Measurements from ENCODE around the gene DENND1A. TPM values are rescaled to one million over a fixed set of nuclear protein-coding genes. Genes with fewer than 3 reads are reported as not detected.

DENND1A gene
- total RNA-seq, 3 donors from 2014 or later, result 18.4 to 21.3 (median 20.1) TPM

DNA sequence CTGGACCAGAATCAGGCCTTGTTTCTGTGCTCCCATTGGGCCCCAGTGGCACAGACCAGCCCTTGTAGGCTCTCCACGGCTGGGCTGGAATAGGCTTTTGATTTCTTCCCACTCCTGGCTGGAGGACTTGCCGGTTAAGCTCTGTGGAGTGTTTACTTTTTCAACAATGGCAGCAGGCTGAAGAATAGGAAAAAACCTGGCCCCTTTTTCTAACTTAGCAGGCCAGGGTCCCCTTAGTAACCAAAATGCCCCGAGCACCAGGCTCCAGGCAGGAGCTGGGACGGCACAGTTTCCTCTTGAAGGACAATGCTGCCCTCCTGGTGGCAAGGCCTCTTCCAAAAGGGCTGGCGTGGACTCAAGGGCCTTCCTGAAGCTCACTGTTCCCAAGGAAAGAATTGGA lies 343.7 kb downstream of the DENND1A start:
- Histone ChIP-seq H3K27me3 (no peaks in the 10 kb centered on the region), H3K4me1 (no peaks in the 10 kb centered on the region), H3K27ac (no peak overlapping the region), H3K36me3 (no peaks in the 10 kb centered on the region), H3K9me3 (peaks cover 7 to 9% of the 10 kb centered on the region in 2 donors), H3K4me3 (no peak overlapping the region)
- TF ChIP-seq POLR2A (IDR thresholded peaks at IDR 0.05) (no peak), POLR2AphosphoS5 (IDR thresholded peaks at IDR 0.05) (no peak)
- TF ChIP-seq, protein P1, sequence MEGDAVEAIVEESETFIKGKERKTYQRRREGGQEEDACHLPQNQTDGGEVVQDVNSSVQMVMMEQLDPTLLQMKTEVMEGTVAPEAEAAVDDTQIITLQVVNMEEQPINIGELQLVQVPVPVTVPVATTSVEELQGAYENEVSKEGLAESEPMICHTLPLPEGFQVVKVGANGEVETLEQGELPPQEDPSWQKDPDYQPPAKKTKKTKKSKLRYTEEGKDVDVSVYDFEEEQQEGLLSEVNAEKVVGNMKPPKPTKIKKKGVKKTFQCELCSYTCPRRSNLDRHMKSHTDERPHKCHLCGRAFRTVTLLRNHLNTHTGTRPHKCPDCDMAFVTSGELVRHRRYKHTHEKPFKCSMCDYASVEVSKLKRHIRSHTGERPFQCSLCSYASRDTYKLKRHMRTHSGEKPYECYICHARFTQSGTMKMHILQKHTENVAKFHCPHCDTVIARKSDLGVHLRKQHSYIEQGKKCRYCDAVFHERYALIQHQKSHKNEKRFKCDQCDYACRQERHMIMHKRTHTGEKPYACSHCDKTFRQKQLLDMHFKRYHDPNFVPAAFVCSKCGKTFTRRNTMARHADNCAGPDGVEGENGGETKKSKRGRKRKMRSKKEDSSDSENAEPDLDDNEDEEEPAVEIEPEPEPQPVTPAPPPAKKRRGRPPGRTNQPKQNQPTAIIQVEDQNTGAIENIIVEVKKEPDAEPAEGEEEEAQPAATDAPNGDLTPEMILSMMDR (IDR thresholded peaks at IDR 0.05), result no peak
- no peak for DNase-seq (ENCODE audit: low spot score in 2 of 2)
- intact Hi-C loops (cut with DNase I; ENCODE audit: low total_unique reads), result no loop called here

DNA sequence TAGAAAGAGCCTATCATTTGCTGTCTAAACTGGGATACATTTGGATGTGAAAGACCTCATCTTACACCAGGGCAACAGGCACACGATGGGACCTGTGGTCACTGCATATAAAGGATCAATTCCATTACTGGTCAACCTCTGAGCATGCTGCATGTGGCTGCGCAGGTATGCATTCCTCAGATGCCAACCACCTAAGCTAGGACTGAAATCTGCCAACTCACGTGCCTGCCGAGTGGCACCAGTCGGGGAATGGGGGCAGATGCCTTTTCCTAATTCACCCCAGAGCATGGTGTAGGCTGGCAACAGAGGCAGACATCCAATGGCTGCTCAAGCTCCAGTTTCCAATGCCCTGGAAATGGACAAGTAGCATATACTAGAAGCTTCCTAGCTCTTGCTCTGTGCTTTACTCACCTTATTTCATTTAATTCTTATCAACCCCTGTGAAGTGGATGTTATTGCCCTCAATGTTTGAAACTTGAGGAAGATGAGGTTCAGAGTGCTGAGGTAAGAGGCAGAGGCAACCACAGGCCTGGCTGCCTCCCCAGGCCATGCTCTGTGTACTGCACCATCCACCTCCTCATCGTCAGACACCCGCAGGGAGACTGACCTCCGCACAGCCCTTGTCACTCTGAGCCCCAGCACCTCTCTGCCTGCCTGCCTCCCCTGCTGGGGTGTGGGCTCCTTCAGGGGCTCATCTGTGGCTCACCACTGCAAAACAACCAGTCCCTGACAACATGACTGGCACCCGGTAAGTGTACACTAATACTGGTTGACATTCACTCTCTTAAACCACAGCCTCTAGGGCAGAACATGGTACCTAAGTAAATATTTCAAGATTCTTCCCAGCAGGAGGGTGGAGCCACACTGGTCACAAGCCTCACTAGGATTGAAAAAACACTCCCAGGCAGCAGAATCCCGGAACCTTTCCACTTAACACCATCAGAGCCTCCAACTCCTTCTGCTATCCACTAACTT lies 345.4 kb downstream of the DENND1A start:
- DNase-seq (ENCODE audit: low spot score in 2 of 2), result no peak
- Histone ChIP-seq H3K36me3 (no peaks in the 10 kb centered on the region), H3K4me3 (no peak overlapping the region), H3K9me3 (peaks cover 7 to 9% of the 10 kb centered on the region in 2 donors), H3K27me3 (no peaks in the 10 kb centered on the region), H3K27ac (no peak overlapping the region), H3K4me1 (no peaks in the 10 kb centered on the region)
- TF ChIP-seq, protein P1 (IDR thresholded peaks at IDR 0.05), result no peak
- TF ChIP-seq POLR2AphosphoS5 (IDR thresholded peaks at IDR 0.05) (no peak), POLR2A (IDR thresholded peaks at IDR 0.05) (no peak)
- intact Hi-C loops (cut with DNase I; ENCODE audit: low total_unique reads), result no loop called here

DNA sequence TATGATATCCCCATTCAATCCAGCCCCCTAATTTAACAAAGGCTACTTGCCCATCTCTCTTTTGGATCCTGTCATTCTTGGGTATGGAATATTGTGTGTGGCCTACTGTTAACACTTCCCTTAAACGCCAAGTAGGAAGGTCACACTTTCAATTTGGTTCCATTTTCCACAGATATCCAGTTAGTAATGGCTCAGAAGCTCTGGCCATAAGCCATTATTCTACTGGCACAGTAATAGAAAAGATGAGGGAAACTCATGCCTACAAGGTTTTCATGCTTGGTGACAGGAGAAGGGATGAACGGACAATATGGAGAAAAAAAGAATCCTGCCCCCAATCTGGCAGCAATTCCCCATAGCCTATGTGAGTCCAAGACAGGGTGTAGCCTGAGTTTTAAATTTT lies 346.3 kb downstream of the DENND1A start:
- no peaks in the 10 kb centered on the region for H3K4me1 ChIP-seq
- no peak for DNase-seq (ENCODE audit: low spot score in 2 of 2)
- no peak overlapping the region for H3K27ac ChIP-seq
- no peak overlapping the region for H3K4me3 ChIP-seq
- TF ChIP-seq, protein P1 (IDR thresholded peaks at IDR 0.05), result no peak
- no peak for TF ChIP-seq POLR2AphosphoS5 (IDR thresholded peaks at IDR 0.05)
- no peak for TF ChIP-seq POLR2A (IDR thresholded peaks at IDR 0.05)
- no peaks in the 10 kb centered on the region for H3K36me3 ChIP-seq
- no peaks in the 10 kb centered on the region for H3K27me3 ChIP-seq
- peaks cover 7 to 9% of the 10 kb centered on the region in 2 donors for H3K9me3 ChIP-seq
- intact Hi-C loops (cut with DNase I; ENCODE audit: low total_unique reads), result no loop called here

DNA sequence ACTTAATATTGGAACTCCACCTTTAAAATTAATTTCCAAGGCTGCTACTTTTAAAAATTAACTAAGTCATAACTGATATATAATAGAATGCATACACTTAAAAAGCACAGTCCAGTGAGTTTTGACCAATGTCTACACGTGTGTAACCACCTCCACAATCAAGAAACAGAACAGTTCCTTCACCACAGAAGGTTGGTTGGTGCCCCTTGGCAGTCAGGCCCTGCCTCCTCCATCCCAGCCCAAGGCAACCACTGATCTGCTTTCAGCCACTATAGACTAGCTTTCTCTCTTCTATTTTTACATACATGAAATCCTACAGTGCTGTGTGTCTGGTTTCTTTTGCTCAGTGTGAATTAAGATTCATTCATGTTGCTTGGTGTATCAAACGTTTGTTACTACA lies 358.7 kb downstream of the DENND1A start:
- Histone ChIP-seq H3K27me3 (no peaks in the 10 kb centered on the region), H3K9me3 (peaks cover 0 to under 1% of the 10 kb centered on the region in 2 donors), H3K4me3 (no peak overlapping the region), H3K27ac (no peak overlapping the region), H3K4me1 (peaks cover 3 to 6% of the 10 kb centered on the region in 2 donors), H3K36me3 (no peaks in the 10 kb centered on the region)
- intact Hi-C loops (cut with DNase I; ENCODE audit: low total_unique reads), result no loop called here
- TF ChIP-seq POLR2A (IDR thresholded peaks at IDR 0.05), result no peak
- TF ChIP-seq, protein P1 (IDR thresholded peaks at IDR 0.05), result no peak
- no peak for TF ChIP-seq POLR2AphosphoS5 (IDR thresholded peaks at IDR 0.05)
- no peak for DNase-seq (ENCODE audit: low spot score in 2 of 2)
